ENCODE results near the gene NFIC. TPM values are rescaled to one million over a fixed set of nuclear protein-coding genes. Genes with fewer than 3 reads are reported as not detected.

Gene NFIC
- total and polyA plus RNA-seq, 10 of the 15 experiments (the other 5 are each of a cell fraction or from before 2014, with no cell fraction given): 0.71 to 53.5 (median 10.2) TPM

- no peak for TF ChIP-seq USF2 (IDR thresholded peaks at IDR 0.05; ENCODE audit: borderline replicate concordance, low read depth, low read length)
- TF ChIP-seq ZNF622 (IDR thresholded peaks at IDR 0.05): no peak
- TF ChIP-seq, protein P1, sequence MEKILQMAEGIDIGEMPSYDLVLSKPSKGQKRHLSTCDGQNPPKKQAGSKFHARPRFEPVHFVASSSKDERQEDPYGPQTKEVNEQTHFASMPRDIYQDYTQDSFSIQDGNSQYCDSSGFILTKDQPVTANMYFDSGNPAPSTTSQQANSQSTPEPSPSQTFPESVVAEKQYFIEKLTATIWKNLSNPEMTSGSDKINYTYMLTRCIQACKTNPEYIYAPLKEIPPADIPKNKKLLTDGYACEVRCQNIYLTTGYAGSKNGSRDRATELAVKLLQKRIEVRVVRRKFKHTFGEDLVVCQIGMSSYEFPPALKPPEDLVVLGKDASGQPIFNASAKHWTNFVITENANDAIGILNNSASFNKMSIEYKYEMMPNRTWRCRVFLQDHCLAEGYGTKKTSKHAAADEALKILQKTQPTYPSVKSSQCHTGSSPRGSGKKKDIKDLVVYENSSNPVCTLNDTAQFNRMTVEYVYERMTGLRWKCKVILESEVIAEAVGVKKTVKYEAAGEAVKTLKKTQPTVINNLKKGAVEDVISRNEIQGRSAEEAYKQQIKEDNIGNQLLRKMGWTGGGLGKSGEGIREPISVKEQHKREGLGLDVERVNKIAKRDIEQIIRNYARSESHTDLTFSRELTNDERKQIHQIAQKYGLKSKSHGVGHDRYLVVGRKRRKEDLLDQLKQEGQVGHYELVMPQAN (conservative IDR thresholded peaks at IDR 0.05): no peak
- TF ChIP-seq RUNX3 (IDR thresholded peaks at IDR 0.05; ENCODE audit: low read length): peak; percentile 46
Observed at GRCh38 chr19:3450796-3451411, 84.5 kb downstream of the NFIC start (continued).

- H3K36me3 ChIP-seq (ENCODE audit: control insufficient read depth in 2 of 2, insufficient read depth in 2 of 2, low read length in 1 of 2): peaks cover 13 to 28% of the 10 kb centered on the region in 2 experiments; a peak in 3 of 4 replicates
- ATAC-seq (no peak), DNase-seq (ENCODE audit: low read depth, low spot score) (no peak), FAIRE-seq (no peak)
- no peaks in the 10 kb centered on the region for H4K20me1 ChIP-seq (ENCODE audit: control insufficient read depth, insufficient read depth)
- ChIA-PET POLR2A (interaction anchor here (0.6 kb wide), 2 partner anchors 270 to 462 kb away, joined by 3 read pairs; no protein-coding TSS in a partner anchor), SMC1A (ENCODE audit: uncharacterized antibody, unreplicated experiment) (interaction anchor here (0.6 kb wide), 1 partner anchor 63 kb away, joined by 4 read pairs; no protein-coding TSS in a partner anchor), RAD21 (ENCODE audit: unreplicated experiment) (no interaction called here), CTCF (no interaction called here)
- H2AFZ ChIP-seq (ENCODE audit: control insufficient read depth, low read depth, low read length): no peak overlapping the region
- H3K27me3 ChIP-seq (replicated peaks in 1 of 2; ENCODE audit: control insufficient read depth in 2 of 2, insufficient read depth in 2 of 2, low read length in 1 of 2): no peaks in the 10 kb centered on the region
- H3K4me3 ChIP-seq: no peak overlapping the region
- H3K4me1 ChIP-seq (ENCODE audit: control insufficient read depth, insufficient read depth, low read length): no peaks in the 10 kb centered on the region
- WGBS (ENCODE audit: insufficient coverage, insufficient replicate concordance, low lambda C conversion rate, missing lambda C conversion rate): 57% methylated on average over 10 of the region's 10 CpGs
- in situ Hi-C loops (cut with MboI) (no loop called here), intact Hi-C loops (cut with micrococcal nuclease; ENCODE audit: unreplicated experiment) (no loop called here)
- no peaks in the 10 kb centered on the region for H3K79me2 ChIP-seq (ENCODE audit: control insufficient read depth, insufficient read depth, low read length)
- no peak overlapping the region for H3K4me2 ChIP-seq (ENCODE audit: control insufficient read depth, insufficient read depth)
- H3K9ac ChIP-seq (ENCODE audit: control insufficient read depth, insufficient read depth, low read length): no peak overlapping the region
- no peak overlapping the region for H3K27ac ChIP-seq (ENCODE audit: control insufficient read depth, insufficient read depth)
- no TSS peak for BruUV-seq (replicated peaks)
- H3K9me3 ChIP-seq (replicated peaks; ENCODE audit: control insufficient read depth, insufficient read depth, low read length): no peaks in the 10 kb centered on the region
- no peak for TF ChIP-seq ZNF622 (IDR thresholded peaks at IDR 0.05)
- TF ChIP-seq, protein P2, sequence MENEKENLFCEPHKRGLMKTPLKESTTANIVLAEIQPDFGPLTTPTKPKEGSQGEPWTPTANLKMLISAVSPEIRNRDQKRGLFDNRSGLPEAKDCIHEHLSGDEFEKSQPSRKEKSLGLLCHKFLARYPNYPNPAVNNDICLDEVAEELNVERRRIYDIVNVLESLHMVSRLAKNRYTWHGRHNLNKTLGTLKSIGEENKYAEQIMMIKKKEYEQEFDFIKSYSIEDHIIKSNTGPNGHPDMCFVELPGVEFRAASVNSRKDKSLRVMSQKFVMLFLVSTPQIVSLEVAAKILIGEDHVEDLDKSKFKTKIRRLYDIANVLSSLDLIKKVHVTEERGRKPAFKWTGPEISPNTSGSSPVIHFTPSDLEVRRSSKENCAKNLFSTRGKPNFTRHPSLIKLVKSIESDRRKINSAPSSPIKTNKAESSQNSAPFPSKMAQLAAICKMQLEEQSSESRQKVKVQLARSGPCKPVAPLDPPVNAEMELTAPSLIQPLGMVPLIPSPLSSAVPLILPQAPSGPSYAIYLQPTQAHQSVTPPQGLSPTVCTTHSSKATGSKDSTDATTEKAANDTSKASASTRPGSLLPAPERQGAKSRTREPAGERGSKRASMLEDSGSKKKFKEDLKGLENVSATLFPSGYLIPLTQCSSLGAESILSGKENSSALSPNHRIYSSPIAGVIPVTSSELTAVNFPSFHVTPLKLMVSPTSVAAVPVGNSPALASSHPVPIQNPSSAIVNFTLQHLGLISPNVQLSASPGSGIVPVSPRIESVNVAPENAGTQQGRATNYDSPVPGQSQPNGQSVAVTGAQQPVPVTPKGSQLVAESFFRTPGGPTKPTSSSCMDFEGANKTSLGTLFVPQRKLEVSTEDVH (IDR thresholded peaks at IDR 0.05; ENCODE audit: low read depth, partially characterized antibody): no peak
- no peak for TF ChIP-seq TCF3 (IDR thresholded peaks at IDR 0.05; ENCODE audit: borderline replicate concordance, insufficient read depth, low read depth, low read length)
- TF ChIP-seq ZNF384 (IDR thresholded peaks at IDR 0.05; ENCODE audit: borderline replicate concordance, low read depth, low read length): no peak
- TF ChIP-seq ETV6 (conservative IDR thresholded peaks at IDR 0.05 in 1 of 2, IDR thresholded peaks at IDR 0.05 in 1 of 2; ENCODE audit: borderline replicate concordance in 1 of 2, low read depth in 1 of 2): no peak
- TF ChIP-seq CTCF (IDR thresholded peaks at IDR 0.05 in 2 of 3, conservative IDR thresholded peaks at IDR 0.05 in 1 of 3; ENCODE audit: control insufficient read depth in 2 of 3, extremely low read depth in 1 of 3, insufficient read depth in 1 of 3, low read depth in 3 of 3, low read length in 3 of 3): no peak
Observed at GRCh38 chr19:3451451-3451866, 85.1 kb downstream of the NFIC start.
